B cell (primary cell): ENCODE results near the gene ARMC9. TPM values are rescaled to one million over a fixed set of nuclear protein-coding genes. Genes with fewer than 3 reads are reported as not detected.

Experiments used
- ATAC-seq: fragments of 200-7000 bp; cut with Tn5 transposase; one replicate; pipeline ENCODE4 v1.10.0; 2021; ENCODE audit warnings: low read depth, mild to moderate bottlenecking, moderate number of reproducible peaks, moderate library complexity
- CTCF ChIA-PET: fragments of 350-600 bp; sonication (Branson Sonifier 250); formaldehyde crosslinking; loops from one replicate; lab custom pipeline; 2021; ENCODE audit warnings: antibody characterized with exemption, inconsistent platforms; lab: Charles Lee
- POLR2A ChIA-PET: fragments of 350-600 bp; sonication (Branson Sonifier 250); formaldehyde crosslinking; loops from one replicate; lab custom pipeline; 2021; ENCODE audit warnings: antibody characterized with exemption; lab: Charles Lee
- DNase-seq: peaks from one replicate; pipeline ENCODE4 v3.0.0; 2013
- H2AFZ ChIP-seq: 2 replicates; pipeline ENCODE4 v1.6.1; 2012; ENCODE audit warnings: mild to moderate bottlenecking, low read depth, low read length; ENCODE audit not compliant: insufficient read depth, poor library complexity, severe bottlenecking
- H3K27ac ChIP-seq, 2 donors: 1 replicate in 1 of 2; 2 replicates in 1 of 2; pipeline ENCODE4 v1.5.1; 2012 to 2013; ENCODE audit warnings: low read length in 2 of 2, mild to moderate bottlenecking in 2 of 2, moderate library complexity in 1 of 2
- H3K27me3 ChIP-seq, 4 experiments: fragments of 200-600 bp in 1 of 4; sonication (generic) in 1 of 4; replicated peaks in 1 of 4; 1 replicate in 2 of 4; 2 replicates in 2 of 4; pipeline versions ENCODE4 v1.6.1 to v1.7.0; 2013 to 2016; ENCODE audit warnings: low read length in 3 of 4, mild to moderate bottlenecking in 2 of 4, mixed read lengths in 1 of 4, moderate library complexity in 1 of 4; ENCODE audit not compliant: insufficient read depth in 4 of 4, control insufficient read depth in 3 of 4; ENCODE audit errors: control extremely low read depth in 1 of 4
- H3K36me3 ChIP-seq, 2 experiments: replicated peaks in 1 of 2; 1 replicate in 1 of 2; 2 replicates in 1 of 2; pipeline versions ENCODE4 v1.6.1 to v1.7.1; 2013; ENCODE audit warnings: low read length in 1 of 2; ENCODE audit not compliant: insufficient read depth in 2 of 2, control insufficient read depth in 1 of 2; ENCODE audit errors: control extremely low read depth in 1 of 2, extremely low read depth in 1 of 2
- H3K4me1 ChIP-seq, 2 donors: fragments of 200-600 bp in 1 of 2; sonication (generic) in 1 of 2; 1 replicate in 1 of 2; 2 replicates in 1 of 2; pipeline versions ENCODE4 v1.5.1 to v1.6.1; 2013 to 2017; ENCODE audit warnings: low read length in 2 of 2; ENCODE audit not compliant: control insufficient read depth in 2 of 2, insufficient read depth in 2 of 2
- H3K4me2 ChIP-seq: replicated peaks from 2 replicates; pipeline ENCODE3; 2012; ENCODE audit warnings: mild to moderate bottlenecking, low read depth, low read length; ENCODE audit not compliant: poor library complexity, severe bottlenecking
- H3K4me3 ChIP-seq, 5 experiments: fragments of 200-600 bp in 1 of 5; sonication (generic) in 1 of 5; 1 replicate in 3 of 5; 2 replicates in 2 of 5; pipeline versions ENCODE4 v1.5.1 to v1.7.0; 2011 to 2016; ENCODE audit warnings: low read length in 4 of 5, mild to moderate bottlenecking in 4 of 5, low read depth in 2 of 5, control low read depth in 1 of 5, moderate library complexity in 1 of 5; ENCODE audit not compliant: insufficient read depth in 1 of 5; ENCODE audit errors: control extremely low read depth in 1 of 5, extremely low read depth in 1 of 5
- H3K79me2 ChIP-seq: fragments of 200-600 bp; sonication (generic); one replicate; pipeline ENCODE4 v1.6.0; 2016; ENCODE audit warnings: low read length; ENCODE audit not compliant: control insufficient read depth, insufficient read depth
- H3K9ac ChIP-seq: fragments of 200-600 bp; sonication (generic); 2 replicates; pipeline ENCODE4 v1.6.1; 2017; ENCODE audit warnings: mild to moderate bottlenecking, low read length, moderate library complexity
- H3K9me3 ChIP-seq, 3 donors: one replicate each; pipeline versions ENCODE4 v1.6.1 to v1.7.1; 2013; ENCODE audit warnings: low read length in 2 of 3; ENCODE audit not compliant: control insufficient read depth in 2 of 3, insufficient read depth in 1 of 3; ENCODE audit errors: control extremely low read depth in 1 of 3
- H4K20me1 ChIP-seq: 2 replicates; pipeline ENCODE4 v1.6.0; 2012; ENCODE audit warnings: mild to moderate bottlenecking, low read length; ENCODE audit not compliant: insufficient read depth, control insufficient read depth, poor library complexity, severe bottlenecking
- H3K27ac Mint-ChIP-seq: one replicate; pipeline ENCODE4 v1.8.0; 2021; ENCODE audit warnings: mixed read lengths
- H3K27me3 Mint-ChIP-seq: one replicate; pipeline ENCODE4 v1.8.0; 2021; ENCODE audit warnings: mixed read lengths
- H3K4me1 Mint-ChIP-seq: one replicate; pipeline ENCODE4 v1.8.0; 2021; ENCODE audit warnings: mixed read lengths
- H3K4me3 Mint-ChIP-seq: one replicate; pipeline ENCODE4 v1.8.0; 2021; ENCODE audit warnings: mixed read lengths
- H3K9me3 Mint-ChIP-seq: one replicate; pipeline ENCODE4 v1.8.0; 2022; ENCODE audit warnings: mixed read lengths; ENCODE audit not compliant: insufficient read depth
- CTCF ChIP-seq: fragments of 200-600 bp; IDR thresholded peaks from one replicate; pipeline ENCODE4 v1.8.0; 2022; ENCODE audit warnings: antibody characterized with exemption, mild to moderate bottlenecking
- EZH2 ChIP-seq: IDR thresholded peaks from 2 replicates; pipeline ENCODE4 v1.6.1; 2012; ENCODE audit warnings: borderline replicate concordance, low read depth, mild to moderate bottlenecking, moderate library complexity, low read length; ENCODE audit not compliant: insufficient read depth, poor library complexity, severe bottlenecking
- WGBS: methylation state at CpG from one replicate; pipeline ENCODE4 v1.1.5; 2013; ENCODE audit warnings: missing lambda C conversion rate; ENCODE audit not compliant: insufficient coverage; 5-methylcytosine and 5-hydroxymethylcytosine counted together
- intact Hi-C: fragments of 100-400 bp; cut with micrococcal nuclease; formaldehyde crosslinking; loops from one replicate; pipeline ENCODE4 v1.10.0; 2022
- polyA plus RNA-seq: library from polyadenylated mRNA; depleted of rRNA; stranded (reverse); fragments of >200 nt; gene quantifications from 2 replicates; pipeline ENCODE4 v1.2.3, GENCODE V29; 2012
- total RNA-seq, 2 donors: library from RNA; stranded (reverse); fragments of 120-200 nt in 1 of 2; gene quantifications; 1 replicate in 1 of 2; 2 replicates in 1 of 2; pipeline versions ENCODE4 v1.2.3 to v1.2.4, GENCODE V29; 2013 to 2022

The ARMC9 gene
- total and polyA plus RNA-seq, 2 donors (not counting 1 experiment from before 2014, with no cell fraction given), result 0.40 to 5.4 TPM

GRCh38 chr2:231318436-231318835 is 120.0 kb downstream of the ARMC9 start:
- Mint-ChIP-seq H3K4me3 (no peak overlapping the region), H3K4me1 (peaks cover 55% of the 10 kb centered on the region), H3K27me3 (no peaks in the 10 kb centered on the region), H3K9me3 (peaks cover 8% of the 10 kb centered on the region), H3K27ac (peak overlapping the region; percentile 28)
- Histone ChIP-seq H3K4me2 (no peak overlapping the region), H4K20me1 (no peaks in the 10 kb centered on the region), H3K9me3 (peaks cover 0 to 31% (median 13%) of the 10 kb centered on the region in 3 donors), H3K79me2 (no peaks in the 10 kb centered on the region), H3K27ac (no peak overlapping the region), H3K4me1 (peaks cover 36 to 51% of the 10 kb centered on the region in 2 donors), H2AFZ (no peak overlapping the region), H3K4me3 (no peak overlapping the region), H3K9ac (no peak overlapping the region), H3K36me3 (no peaks in the 10 kb centered on the region), H3K27me3 (no peaks in the 10 kb centered on the region)
- WGBS, result 98% methylated on average over 4 of the region's 4 CpGs
- TF ChIP-seq EZH2 (no peak), CTCF (no peak)
- ChIA-PET CTCF (no interaction called here), POLR2A (no interaction called here)
- no peak for DNase-seq
- no peak for ATAC-seq
- intact Hi-C loops, result no loop called here

GRCh38 chr2:231318954-231319353 is 120.5 kb downstream of the ARMC9 start:
- CTCF ChIA-PET, result interaction anchor here (1.4 kb wide), 1 partner anchor 75 kb away, joined by 3 read pairs; no protein-coding TSS in a partner anchor

More at GRCh38 chr2:231318954-231319353, 120.5 kb downstream of the ARMC9 start:
- H3K4me1 Mint-ChIP-seq, result peaks cover 54% of the 10 kb centered on the region
- H3K4me1 ChIP-seq, result peaks cover 36 to 51% of the 10 kb centered on the region in 2 donors
- ATAC-seq (no peak), DNase-seq (no peak)
- H3K27me3 Mint-ChIP-seq, result no peaks in the 10 kb centered on the region
- no peaks in the 10 kb centered on the region for H3K27me3 ChIP-seq
- H4K20me1 ChIP-seq, result no peaks in the 10 kb centered on the region
- H3K27ac Mint-ChIP-seq, result peak overlapping the region; percentile 33
- no peak overlapping the region for H3K4me3 Mint-ChIP-seq
- H3K79me2 ChIP-seq, result no peaks in the 10 kb centered on the region
- H2AFZ ChIP-seq, result no peak overlapping the region
- no peak overlapping the region for H3K9ac ChIP-seq
- H3K27ac ChIP-seq, result no peak overlapping the region
- H3K4me2 ChIP-seq, result no peak overlapping the region
- TF ChIP-seq EZH2, result no peak
- no peak for TF ChIP-seq CTCF
- H3K9me3 Mint-ChIP-seq, result peaks cover 8% of the 10 kb centered on the region
- POLR2A ChIA-PET, result no interaction called here
- intact Hi-C loops, result no loop called here
- 33% methylated on average over 1 of the region's 2 CpGs for WGBS
- no peaks in the 10 kb centered on the region for H3K36me3 ChIP-seq
- H3K4me3 ChIP-seq, result no peak overlapping the region
- peaks cover 0 to 31% (median 13%) of the 10 kb centered on the region in 3 donors for H3K9me3 ChIP-seq
